IMR-90 (cell line): ENCODE measurements around the gene RHBDL1. TPM values are rescaled to one million over a fixed set of nuclear protein-coding genes. Genes with fewer than 3 reads are reported as not detected.

Experiments
- ATAC-seq: fragments of 200-7000 bp; cut with Tn5 transposase; 2 replicates; pipeline ENCODE4 v1.9.1; 2020; ENCODE audit warnings: low read depth, mild to moderate bottlenecking, moderate library complexity
- BruUV-seq: library from RNA; stranded (reverse); fragments of 400-500 nt; replicated peaks from 2 replicates; lab custom pipeline; 2021; lab: Mats Ljungman, UMichigan
- CTCF ChIA-PET: fragments of 300-600 bp; formaldehyde crosslinking; extraction: SDS; loops from one replicate; lab custom pipeline; 2021; ENCODE audit warnings: antibody characterized with exemption; lab: Yijun Ruan, JAX
- POLR2A ChIA-PET: fragments of 300-600 bp; sonication (Branson Sonifier 250); formaldehyde crosslinking; loops from one replicate; lab custom pipeline; 2022; ENCODE audit warnings: antibody characterized with exemption; ENCODE audit not compliant: unreplicated experiment; lab: Charles Lee
- DNase-seq: peaks from one replicate; pipeline ENCODE4 v3.0.0; 2013
- H2AFZ ChIP-seq: replicated peaks from 2 replicates; pipeline ENCODE3; 2013; ENCODE audit warnings: low read length, mild to moderate bottlenecking; ENCODE audit not compliant: poor library complexity
- H2AK5ac ChIP-seq: 2 replicates; pipeline ENCODE4 v1.6.1; 2013; ENCODE audit warnings: low read depth, low read length, inconsistent platforms
- H2AK9ac ChIP-seq: replicated peaks from 2 replicates; pipeline ENCODE3; 2013; ENCODE audit warnings: mild to moderate bottlenecking, low read depth, low read length, moderate library complexity; ENCODE audit not compliant: poor library complexity
- H2BK120ac ChIP-seq: 2 replicates; pipeline ENCODE4 v1.6.1; 2013; ENCODE audit warnings: low read depth, low read length, inconsistent platforms
- H2BK15ac ChIP-seq: 3 replicates; pipeline ENCODE4 v1.6.1; 2013; ENCODE audit warnings: low read depth, low read length, inconsistent platforms
- H2BK20ac ChIP-seq: 2 replicates; pipeline ENCODE4 v1.6.1; 2013; ENCODE audit warnings: low read depth, mild to moderate bottlenecking, inconsistent platforms, low read length, moderate library complexity
- H2BK5ac ChIP-seq: 2 replicates; pipeline ENCODE4 v1.6.1; 2013; ENCODE audit warnings: mild to moderate bottlenecking, low read depth, low read length, inconsistent platforms; ENCODE audit not compliant: poor library complexity, severe bottlenecking
- H3K14ac ChIP-seq: replicated peaks from 2 replicates; pipeline ENCODE4 v1.6.1; 2013; ENCODE audit warnings: low read depth, low read length, inconsistent platforms
- H3K18ac ChIP-seq: 2 replicates; pipeline ENCODE4 v1.6.1; 2013; ENCODE audit warnings: low read depth, low read length, control low read depth
- H3K23ac ChIP-seq: 2 replicates; pipeline ENCODE4 v1.6.1; 2013; ENCODE audit warnings: low read depth, low read length, inconsistent platforms
- H3K27ac ChIP-seq: 2 replicates; pipeline ENCODE4 v1.5.1; 2013; ENCODE audit warnings: mild to moderate bottlenecking, control low read depth, low read length; ENCODE audit not compliant: insufficient read depth
- H3K27me3 ChIP-seq: 2 replicates; pipeline ENCODE4 v1.6.1; 2013; ENCODE audit warnings: low read length; ENCODE audit not compliant: control insufficient read depth, insufficient read depth
- H3K36me3 ChIP-seq: 2 replicates; pipeline ENCODE4 v1.6.1; 2013; ENCODE audit warnings: low read length, mixed read lengths; ENCODE audit not compliant: control insufficient read depth, insufficient read depth
- H3K4ac ChIP-seq: 2 replicates; pipeline ENCODE4 v1.6.1; 2013; ENCODE audit warnings: low read depth, low read length, inconsistent platforms
- H3K4me1 ChIP-seq: 2 replicates; pipeline ENCODE4 v1.6.1; 2013; ENCODE audit warnings: low read length, mixed read lengths; ENCODE audit not compliant: control insufficient read depth, insufficient read depth
- H3K4me2 ChIP-seq: 2 replicates; pipeline ENCODE4 v1.6.1; 2013; ENCODE audit warnings: low read depth, mild to moderate bottlenecking, control low read depth, low read length, moderate library complexity
- H3K4me3 ChIP-seq: 2 replicates; pipeline ENCODE4 v1.5.1; 2013; ENCODE audit warnings: low read depth, mild to moderate bottlenecking, control low read depth, low read length, moderate library complexity; ENCODE audit not compliant: insufficient read depth
- H3K56ac ChIP-seq: 2 replicates; pipeline ENCODE4 v1.6.1; 2013; ENCODE audit warnings: low read length, inconsistent platforms; ENCODE audit not compliant: insufficient read depth; ENCODE audit errors: extremely low read depth
- H3K79me1 ChIP-seq, 2 experiments: 2 replicates each; pipeline ENCODE4 v1.6.1; 2013; ENCODE audit warnings: low read length in 2 of 2, inconsistent platforms in 1 of 2, low read depth in 1 of 2
- H3K9ac ChIP-seq: 2 replicates; pipeline ENCODE4 v1.6.1; 2013; ENCODE audit warnings: low read depth, low read length, control low read depth
- H3K9me1 ChIP-seq: 2 replicates; pipeline ENCODE4 v1.6.1; 2013; ENCODE audit warnings: low read length, inconsistent platforms; ENCODE audit not compliant: insufficient read depth
- H3K9me3 ChIP-seq: 2 replicates; pipeline ENCODE4 v1.6.1; 2013; ENCODE audit warnings: low read length; ENCODE audit not compliant: control insufficient read depth, insufficient read depth
- H4K20me1 ChIP-seq: 2 replicates; pipeline ENCODE4 v1.6.1; 2013; ENCODE audit warnings: low read length, inconsistent platforms; ENCODE audit not compliant: insufficient read depth
- H4K5ac ChIP-seq: 2 replicates; pipeline ENCODE4 v1.6.1; 2013; ENCODE audit warnings: mild to moderate bottlenecking, low read depth, low read length, control low read depth
- H4K8ac ChIP-seq, 2 experiments: 2 replicates each; pipeline ENCODE4 v1.6.1; 2013; ENCODE audit warnings: low read depth in 2 of 2, low read length in 2 of 2, control low read depth in 1 of 2, inconsistent platforms in 1 of 2
- H4K91ac ChIP-seq: 2 replicates; pipeline ENCODE4 v1.6.1; 2013; ENCODE audit warnings: low read depth, low read length, inconsistent platforms; ENCODE audit not compliant: insufficient read depth
- BHLHE40 ChIP-seq: fragments of 150-350 bp; IDR thresholded peaks from 2 replicates; pipeline ENCODE4 v1.6.1; 2016; ENCODE audit warnings: mild to moderate bottlenecking, low read depth, low read length
- CEBPB ChIP-seq: IDR thresholded peaks from 2 replicates; pipeline ENCODE4 v1.6.1; 2012; ENCODE audit warnings: low read depth, low read length, improper control_type of control experiment
- CHD1 ChIP-seq: IDR thresholded peaks from 2 replicates; pipeline ENCODE4 v1.6.1; 2012; ENCODE audit warnings: low read depth, low read length, improper control_type of control experiment
- FOS ChIP-seq: fragments of 150-350 bp; IDR thresholded peaks from 2 replicates; pipeline ENCODE4 v1.6.1; 2016; ENCODE audit warnings: low read depth, low read length
- MAFK ChIP-seq: IDR thresholded peaks from 2 replicates; pipeline ENCODE4 v1.6.1; 2012; ENCODE audit warnings: low read depth, low read length, improper control_type of control experiment
- MAZ ChIP-seq: IDR thresholded peaks from 2 replicates; pipeline ENCODE4 v1.6.1; 2012; ENCODE audit warnings: low read depth, mild to moderate bottlenecking, low read length, improper control_type of control experiment, moderate library complexity, borderline replicate concordance
- MXI1 ChIP-seq: IDR thresholded peaks from 2 replicates; pipeline ENCODE4 v1.6.1; 2012; ENCODE audit warnings: low read depth, mild to moderate bottlenecking, low read length, moderate library complexity, borderline replicate concordance
- NFE2L2 ChIP-seq: fragments of 150-350 bp; IDR thresholded peaks from 2 replicates; pipeline ENCODE4 v1.6.1; 2016; ENCODE audit warnings: low read depth, mild to moderate bottlenecking, low read length
- POLR2A ChIP-seq: IDR thresholded peaks from 2 replicates; pipeline ENCODE4 v1.6.1; 2012; ENCODE audit warnings: mild to moderate bottlenecking, low read depth, low read length
- RAD21 ChIP-seq: IDR thresholded peaks from 2 replicates; pipeline ENCODE4 v1.6.1; 2012; ENCODE audit warnings: low read length, improper control_type of control experiment
- RCOR1 ChIP-seq: IDR thresholded peaks from 2 replicates; pipeline ENCODE4 v1.6.1; 2012; ENCODE audit warnings: mild to moderate bottlenecking, low read length, improper control_type of control experiment; ENCODE audit not compliant: insufficient replicate concordance
- RFX5 ChIP-seq: IDR thresholded peaks from 2 replicates; pipeline ENCODE4 v1.8.0; 2012; ENCODE audit warnings: low read depth, mild to moderate bottlenecking, low read length, moderate library complexity
- SMC3 ChIP-seq: fragments of 150-350 bp; IDR thresholded peaks from 2 replicates; pipeline ENCODE4 v1.6.1; 2016; ENCODE audit warnings: low read depth, mild to moderate bottlenecking, antibody characterized with exemption, low read length, moderate library complexity
- WGBS, 2 experiments: methylation state at CpG; one replicate each; pipeline versions ENCODE4 v1.1.5 to v1.1.7; 2013; ENCODE audit warnings: missing lambda C conversion rate in 2 of 2; ENCODE audit not compliant: insufficient read length in 1 of 2; ENCODE audit errors: extremely low coverage in 2 of 2; 5-methylcytosine and 5-hydroxymethylcytosine counted together
- dilution Hi-C: fragments of 300-500 bp; cut with HindIII; formaldehyde crosslinking; loops from one replicate; pipeline ENCODE4 v1.14.3; 2018; ENCODE audit warnings: low sequenced_read_pairs; ENCODE audit not compliant: unreplicated experiment
- in situ Hi-C: fragments of 300-500 bp; cut with MboI; formaldehyde crosslinking; loops from 3 replicates; pipeline ENCODE4 v1.14.3; 2019; ENCODE audit warnings: low sequenced_read_pairs, inconsistent platforms, mixed read lengths
- intact Hi-C: fragments of 100-400 bp; cut with micrococcal nuclease; formaldehyde crosslinking; loops from 2 replicates; pipeline ENCODE4 v1.10.0; 2022
- polyA plus RNA-seq, 3 experiments: library from polyadenylated mRNA; depleted of rRNA; stranded (reverse); fragments of >200 nt; gene quantifications; 2 replicates each; pipeline ENCODE4 v1.2.3, GENCODE V29; 2012; ENCODE audit warnings: low replicate concordance in 1 of 3
- total RNA-seq: library from RNA; depleted of rRNA; stranded (reverse); fragments of >200 nt; gene quantifications from 2 replicates; pipeline ENCODE4 v1.2.3, GENCODE V29; 2012
- TF ChIP-seq, protein P1 (sequence below): fragments of 150-350 bp; IDR thresholded peaks from 2 replicates; pipeline ENCODE4 v1.6.1; 2016; ENCODE audit warnings: low read depth, mild to moderate bottlenecking, low read length, moderate library complexity, borderline replicate concordance
- TF ChIP-seq, protein P2 (sequence below): fragments of 150-350 bp; IDR thresholded peaks from 2 replicates; pipeline ENCODE4 v1.6.1; 2017; ENCODE audit warnings: mild to moderate bottlenecking, antibody characterized with exemption, low read length, low read depth
- TF ChIP-seq, protein P3 (sequence below): conservative IDR thresholded peaks from 2 replicates; pipeline ENCODE4 v1.5.1; 2012; ENCODE audit warnings: mild to moderate bottlenecking, low read depth, low read length, improper control_type of control experiment

Gene RHBDL1
- total and polyA plus RNA-seq, 2 of the 4 experiments (the other 2 are of a cell fraction), result 0.72 to 4.1 TPM

DNA sequence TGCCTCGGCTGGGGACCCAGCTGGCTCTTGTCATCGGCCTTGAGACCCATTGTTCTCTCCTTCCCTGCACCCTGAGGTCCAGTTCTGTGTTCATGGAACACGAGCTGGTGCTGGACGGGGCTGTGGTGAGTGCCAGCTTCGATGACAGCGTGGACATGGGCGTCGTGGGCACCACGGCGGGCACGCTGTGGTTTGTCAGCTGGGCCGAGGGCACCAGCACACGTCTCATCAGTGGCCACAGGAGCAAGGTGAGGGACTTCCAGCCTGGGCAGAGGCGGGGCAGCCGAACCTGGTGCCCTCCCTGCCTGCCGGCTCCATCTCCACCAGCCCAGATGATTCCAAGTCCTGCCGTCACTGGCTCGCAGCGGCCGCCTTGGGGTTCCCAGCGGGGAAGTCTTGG lies 12.9 kb upstream of the RHBDL1 start:
- 90% methylated on average over 4 of the region's 21 CpGs; no CpG with 5 or more reads in 1 of the 2 experiments for WGBS, 2 experiments
- intact Hi-C loops (no loop called here), in situ Hi-C loops (no loop called here), dilution Hi-C loops (no loop called here)
- H3K14ac ChIP-seq, result no peak overlapping the region
- DNase-seq (no peak), ATAC-seq (no peak)
- H4K20me1 ChIP-seq, result no peaks in the 10 kb centered on the region
- no peak overlapping the region for H4K5ac ChIP-seq
- no peak overlapping the region for H4K8ac ChIP-seq
- H3K36me3 ChIP-seq, result peaks cover 4% of the 10 kb centered on the region
- no peak overlapping the region for H2AK9ac ChIP-seq
- no TSS peak for BruUV-seq
- H3K9me3 ChIP-seq, result no peaks in the 10 kb centered on the region
- no peaks in the 10 kb centered on the region for H3K79me1 ChIP-seq
- H3K4me2 ChIP-seq, result no peak overlapping the region
- H4K91ac ChIP-seq, result no peak overlapping the region
- no peak overlapping the region for H3K18ac ChIP-seq
- ChIA-PET POLR2A (no interaction called here), CTCF (no interaction called here)
- H3K4ac ChIP-seq, result no peak overlapping the region
- H3K27me3 ChIP-seq, result no peaks in the 10 kb centered on the region
- H2AFZ ChIP-seq, result no peak overlapping the region
- no peak overlapping the region for H3K4me3 ChIP-seq
- peaks cover 4% of the 10 kb centered on the region; the same call in 1 of the 2 replicates for H3K9me1 ChIP-seq
- no peak for TF ChIP-seq MAZ
- TF ChIP-seq CHD1, result no peak
- TF ChIP-seq, protein P1, sequence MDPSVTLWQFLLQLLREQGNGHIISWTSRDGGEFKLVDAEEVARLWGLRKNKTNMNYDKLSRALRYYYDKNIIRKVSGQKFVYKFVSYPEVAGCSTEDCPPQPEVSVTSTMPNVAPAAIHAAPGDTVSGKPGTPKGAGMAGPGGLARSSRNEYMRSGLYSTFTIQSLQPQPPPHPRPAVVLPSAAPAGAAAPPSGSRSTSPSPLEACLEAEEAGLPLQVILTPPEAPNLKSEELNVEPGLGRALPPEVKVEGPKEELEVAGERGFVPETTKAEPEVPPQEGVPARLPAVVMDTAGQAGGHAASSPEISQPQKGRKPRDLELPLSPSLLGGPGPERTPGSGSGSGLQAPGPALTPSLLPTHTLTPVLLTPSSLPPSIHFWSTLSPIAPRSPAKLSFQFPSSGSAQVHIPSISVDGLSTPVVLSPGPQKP, result no peak
- TF ChIP-seq MAFK, result no peak
- TF ChIP-seq BHLHE40, result no peak
- TF ChIP-seq RAD21, result no peak
- no peak for TF ChIP-seq CEBPB
- no peak for TF ChIP-seq SMC3
- TF ChIP-seq POLR2A, result no peak
- TF ChIP-seq RFX5, result no peak
- no peak for TF ChIP-seq RCOR1
- no peak for TF ChIP-seq MXI1
- TF ChIP-seq NFE2L2, result no peak
- TF ChIP-seq, protein P2, sequence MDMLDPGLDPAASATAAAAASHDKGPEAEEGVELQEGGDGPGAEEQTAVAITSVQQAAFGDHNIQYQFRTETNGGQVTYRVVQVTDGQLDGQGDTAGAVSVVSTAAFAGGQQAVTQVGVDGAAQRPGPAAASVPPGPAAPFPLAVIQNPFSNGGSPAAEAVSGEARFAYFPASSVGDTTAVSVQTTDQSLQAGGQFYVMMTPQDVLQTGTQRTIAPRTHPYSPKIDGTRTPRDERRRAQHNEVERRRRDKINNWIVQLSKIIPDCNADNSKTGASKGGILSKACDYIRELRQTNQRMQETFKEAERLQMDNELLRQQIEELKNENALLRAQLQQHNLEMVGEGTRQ, result no peak
- TF ChIP-seq, protein P3, sequence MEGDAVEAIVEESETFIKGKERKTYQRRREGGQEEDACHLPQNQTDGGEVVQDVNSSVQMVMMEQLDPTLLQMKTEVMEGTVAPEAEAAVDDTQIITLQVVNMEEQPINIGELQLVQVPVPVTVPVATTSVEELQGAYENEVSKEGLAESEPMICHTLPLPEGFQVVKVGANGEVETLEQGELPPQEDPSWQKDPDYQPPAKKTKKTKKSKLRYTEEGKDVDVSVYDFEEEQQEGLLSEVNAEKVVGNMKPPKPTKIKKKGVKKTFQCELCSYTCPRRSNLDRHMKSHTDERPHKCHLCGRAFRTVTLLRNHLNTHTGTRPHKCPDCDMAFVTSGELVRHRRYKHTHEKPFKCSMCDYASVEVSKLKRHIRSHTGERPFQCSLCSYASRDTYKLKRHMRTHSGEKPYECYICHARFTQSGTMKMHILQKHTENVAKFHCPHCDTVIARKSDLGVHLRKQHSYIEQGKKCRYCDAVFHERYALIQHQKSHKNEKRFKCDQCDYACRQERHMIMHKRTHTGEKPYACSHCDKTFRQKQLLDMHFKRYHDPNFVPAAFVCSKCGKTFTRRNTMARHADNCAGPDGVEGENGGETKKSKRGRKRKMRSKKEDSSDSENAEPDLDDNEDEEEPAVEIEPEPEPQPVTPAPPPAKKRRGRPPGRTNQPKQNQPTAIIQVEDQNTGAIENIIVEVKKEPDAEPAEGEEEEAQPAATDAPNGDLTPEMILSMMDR, result no peak
- TF ChIP-seq FOS, result no peak
- H2AK5ac ChIP-seq, result no peak overlapping the region
- H3K56ac ChIP-seq, result no peak overlapping the region
- no peak overlapping the region for H2BK5ac ChIP-seq
- H2BK15ac ChIP-seq, result no peak overlapping the region
- H2BK20ac ChIP-seq, result no peak overlapping the region
- no peak overlapping the region for H2BK120ac ChIP-seq
- H3K9ac ChIP-seq, result no peak overlapping the region
- no peak overlapping the region for H3K27ac ChIP-seq
- no peak overlapping the region for H3K23ac ChIP-seq
- peaks cover 5% of the 10 kb centered on the region for H3K4me1 ChIP-seq
